ENCODE data around the gene STAB1.

DNA sequence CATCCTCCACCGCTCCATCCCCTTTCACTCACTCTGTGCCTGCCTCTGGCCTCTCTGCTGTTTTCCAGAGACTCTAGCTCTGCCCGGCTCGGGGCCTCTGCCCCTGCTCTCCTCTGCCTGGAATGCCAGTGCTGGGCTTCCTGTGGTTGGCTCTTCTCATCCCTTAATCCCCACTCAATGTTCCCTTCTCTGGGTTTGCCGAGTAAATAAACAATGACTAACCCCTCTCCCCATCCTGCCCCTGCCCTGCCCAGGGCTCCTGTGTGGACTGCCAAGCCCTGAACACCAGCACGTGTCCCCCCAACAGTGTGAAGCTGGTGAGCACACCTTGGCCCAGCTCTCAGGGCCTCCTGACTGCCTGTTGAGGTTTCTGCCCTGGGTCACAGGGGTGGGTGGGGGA is 12.2 kb downstream of the STAB1 start:
- TF ChIP-seq, protein P1, sequence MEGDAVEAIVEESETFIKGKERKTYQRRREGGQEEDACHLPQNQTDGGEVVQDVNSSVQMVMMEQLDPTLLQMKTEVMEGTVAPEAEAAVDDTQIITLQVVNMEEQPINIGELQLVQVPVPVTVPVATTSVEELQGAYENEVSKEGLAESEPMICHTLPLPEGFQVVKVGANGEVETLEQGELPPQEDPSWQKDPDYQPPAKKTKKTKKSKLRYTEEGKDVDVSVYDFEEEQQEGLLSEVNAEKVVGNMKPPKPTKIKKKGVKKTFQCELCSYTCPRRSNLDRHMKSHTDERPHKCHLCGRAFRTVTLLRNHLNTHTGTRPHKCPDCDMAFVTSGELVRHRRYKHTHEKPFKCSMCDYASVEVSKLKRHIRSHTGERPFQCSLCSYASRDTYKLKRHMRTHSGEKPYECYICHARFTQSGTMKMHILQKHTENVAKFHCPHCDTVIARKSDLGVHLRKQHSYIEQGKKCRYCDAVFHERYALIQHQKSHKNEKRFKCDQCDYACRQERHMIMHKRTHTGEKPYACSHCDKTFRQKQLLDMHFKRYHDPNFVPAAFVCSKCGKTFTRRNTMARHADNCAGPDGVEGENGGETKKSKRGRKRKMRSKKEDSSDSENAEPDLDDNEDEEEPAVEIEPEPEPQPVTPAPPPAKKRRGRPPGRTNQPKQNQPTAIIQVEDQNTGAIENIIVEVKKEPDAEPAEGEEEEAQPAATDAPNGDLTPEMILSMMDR (IDR thresholded peaks at IDR 0.05): no peak
- no peak for TF ChIP-seq POLR2A (IDR thresholded peaks at IDR 0.05)
